Measurements from ENCODE around the gene NCR3LG1. TPM values are rescaled to one million over a fixed set of nuclear protein-coding genes. Genes with fewer than 3 reads are reported as not detected.

The NCR3LG1 gene
- total RNA-seq, 1 donor from 2014 or later: 2.6 TPM

DNA sequence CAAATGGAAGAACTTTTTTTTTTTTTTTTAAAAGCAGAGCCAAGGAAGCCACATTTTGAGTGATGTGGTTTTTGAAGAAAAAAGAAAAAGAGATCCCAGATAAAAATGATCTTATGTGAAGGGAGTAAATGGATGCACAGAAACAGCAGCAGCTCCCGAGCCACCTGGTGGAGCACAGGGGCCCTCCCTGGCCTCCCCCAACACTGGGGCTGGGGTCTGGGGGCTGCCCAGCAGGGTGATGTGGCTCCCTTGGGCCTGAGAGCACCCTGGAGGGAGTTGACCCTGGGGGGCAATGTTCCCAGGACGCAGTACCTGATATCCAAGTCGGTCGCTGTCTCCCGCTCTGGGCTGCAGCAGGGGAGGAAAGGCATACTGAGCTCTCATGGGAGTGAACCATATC lies 63.4 kb downstream of the NCR3LG1 start:
- peaks cover 5% of the 10 kb centered on the region for H3K27me3 ChIP-seq (ENCODE audit: control insufficient read depth, insufficient read depth, low read length)

GRCh38 chr11:17415523-17416104 lies 64.0 kb downstream of the NCR3LG1 start:
- no peak overlapping the region for H3K4me3 ChIP-seq (ENCODE audit: low read depth, low read length)
- H3K27me3 ChIP-seq (ENCODE audit: control insufficient read depth, insufficient read depth, low read length): peaks cover 8% of the 10 kb centered on the region
- no peak for FAIRE-seq
- no peaks in the 10 kb centered on the region for H3K36me3 ChIP-seq (ENCODE audit: control insufficient read depth, insufficient read depth, low read length)
- DNase-seq (ENCODE audit: low read depth): no peak
- TF ChIP-seq, protein P1, sequence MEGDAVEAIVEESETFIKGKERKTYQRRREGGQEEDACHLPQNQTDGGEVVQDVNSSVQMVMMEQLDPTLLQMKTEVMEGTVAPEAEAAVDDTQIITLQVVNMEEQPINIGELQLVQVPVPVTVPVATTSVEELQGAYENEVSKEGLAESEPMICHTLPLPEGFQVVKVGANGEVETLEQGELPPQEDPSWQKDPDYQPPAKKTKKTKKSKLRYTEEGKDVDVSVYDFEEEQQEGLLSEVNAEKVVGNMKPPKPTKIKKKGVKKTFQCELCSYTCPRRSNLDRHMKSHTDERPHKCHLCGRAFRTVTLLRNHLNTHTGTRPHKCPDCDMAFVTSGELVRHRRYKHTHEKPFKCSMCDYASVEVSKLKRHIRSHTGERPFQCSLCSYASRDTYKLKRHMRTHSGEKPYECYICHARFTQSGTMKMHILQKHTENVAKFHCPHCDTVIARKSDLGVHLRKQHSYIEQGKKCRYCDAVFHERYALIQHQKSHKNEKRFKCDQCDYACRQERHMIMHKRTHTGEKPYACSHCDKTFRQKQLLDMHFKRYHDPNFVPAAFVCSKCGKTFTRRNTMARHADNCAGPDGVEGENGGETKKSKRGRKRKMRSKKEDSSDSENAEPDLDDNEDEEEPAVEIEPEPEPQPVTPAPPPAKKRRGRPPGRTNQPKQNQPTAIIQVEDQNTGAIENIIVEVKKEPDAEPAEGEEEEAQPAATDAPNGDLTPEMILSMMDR (IDR thresholded peaks at IDR 0.05; ENCODE audit: insufficient read depth, low read length, severe bottlenecking): no peak

More for the DNA sequence above, 63.4 kb downstream of the NCR3LG1 start:
- FAIRE-seq (no peak), DNase-seq (ENCODE audit: low read depth) (no peak)
- H3K4me3 ChIP-seq (ENCODE audit: low read depth, low read length): no peak overlapping the region
- TF ChIP-seq, protein P1 (IDR thresholded peaks at IDR 0.05; ENCODE audit: insufficient read depth, low read length, severe bottlenecking): no peak
- no peaks in the 10 kb centered on the region for H3K36me3 ChIP-seq (ENCODE audit: control insufficient read depth, insufficient read depth, low read length)

- peaks cover 8% of the 10 kb centered on the region for H3K27me3 ChIP-seq (ENCODE audit: control insufficient read depth, insufficient read depth, low read length)
- TF ChIP-seq, protein P1 (IDR thresholded peaks at IDR 0.05; ENCODE audit: insufficient read depth, low read length, severe bottlenecking): no peak
- no peaks in the 10 kb centered on the region for H3K36me3 ChIP-seq (ENCODE audit: control insufficient read depth, insufficient read depth, low read length)
- DNase-seq (ENCODE audit: low read depth): no peak
- no peak overlapping the region for H3K4me3 ChIP-seq (ENCODE audit: low read depth, low read length)
- FAIRE-seq: no peak
Measured at GRCh38 chr11:17416492-17416891, 64.9 kb downstream of the NCR3LG1 start.

GRCh38 chr11:17418444-17419081 lies 67.0 kb downstream of the NCR3LG1 start:
- DNase-seq (ENCODE audit: low read depth) (no peak), FAIRE-seq (no peak)
- TF ChIP-seq, protein P1 (IDR thresholded peaks at IDR 0.05; ENCODE audit: insufficient read depth, low read length, severe bottlenecking): no peak
- H3K27me3 ChIP-seq (ENCODE audit: control insufficient read depth, insufficient read depth, low read length): peaks cover 9% of the 10 kb centered on the region
- H3K36me3 ChIP-seq (ENCODE audit: control insufficient read depth, insufficient read depth, low read length): no peaks in the 10 kb centered on the region
- H3K4me3 ChIP-seq (ENCODE audit: low read depth, low read length): no peak overlapping the region

DNA sequence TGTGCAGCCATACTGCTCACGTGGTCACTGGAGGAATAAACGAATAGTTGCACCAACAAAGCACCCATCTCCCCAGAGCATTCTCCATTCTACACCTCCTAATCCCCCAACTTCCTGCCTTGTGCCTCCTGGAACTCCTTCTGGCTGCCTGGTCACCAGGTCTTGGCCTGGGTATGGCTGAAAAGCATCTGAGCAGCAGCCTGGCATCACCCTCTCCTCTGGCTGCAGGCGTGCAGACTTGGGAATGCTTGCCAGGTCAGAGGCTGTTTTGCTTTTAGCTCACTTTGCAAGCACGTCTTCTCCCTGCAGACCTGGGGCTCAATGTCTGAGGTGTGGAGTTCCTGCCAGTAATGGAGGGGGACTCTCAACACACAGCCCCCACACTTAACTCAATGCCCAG lies 70.2 kb downstream of the NCR3LG1 start:
- FAIRE-seq (no peak), DNase-seq (ENCODE audit: low read depth) (no peak)
- peaks cover 6% of the 10 kb centered on the region for H3K27me3 ChIP-seq (ENCODE audit: control insufficient read depth, insufficient read depth, low read length)
- H3K36me3 ChIP-seq (ENCODE audit: control insufficient read depth, insufficient read depth, low read length): no peaks in the 10 kb centered on the region
- TF ChIP-seq, protein P1 (IDR thresholded peaks at IDR 0.05; ENCODE audit: insufficient read depth, low read length, severe bottlenecking): no peak
- H3K4me3 ChIP-seq (ENCODE audit: low read depth, low read length): no peak overlapping the region
